Fibroblast of lung (primary cell): ENCODE results near the gene ZSCAN2.

Source experiments
- CTCF ChIP-seq, 2 donors: IDR thresholded peaks in 1 of 2; conservative IDR thresholded peaks in 1 of 2; 1 replicate in 1 of 2; 2 replicates in 1 of 2; pipeline ENCODE4 v1.5.1; 2011 to 2012; ENCODE audit warnings: low read length in 2 of 2, control low read depth in 1 of 2, inconsistent platforms in 1 of 2, low read depth in 1 of 2, mild to moderate bottlenecking in 1 of 2
- EZH2 ChIP-seq: IDR thresholded peaks from 2 replicates; pipeline ENCODE4 v1.5.1; 2012; ENCODE audit warnings: low read length, control low read depth, mild to moderate bottlenecking; ENCODE audit errors: missing control alignments

GRCh38 chr15:84603630-84604379, 3.0 kb downstream of the ZSCAN2 start:
- no peak for TF ChIP-seq CTCF (conservative IDR thresholded peaks at IDR 0.05 in 1 of 2, IDR thresholded peaks at IDR 0.05 in 1 of 2; ENCODE audit: low read depth in 1 of 2, low read length in 2 of 2)
- no peak for TF ChIP-seq EZH2
